Activated CD8-positive, alpha-beta T cell treated with anti-CD3 and anti-CD28 coated beads, Interleukin-2, amount 10 ng/mL, durations not matched to agents 7 days and 5 days (primary cell): ENCODE measurements around the gene EPB42. TPM values are rescaled to one million over a fixed set of nuclear protein-coding genes. Genes with fewer than 3 reads are reported as not detected.

ENCODE experiments used
- ATAC-seq: fragments of 150-1000 bp; cut with Tn5 transposase; one replicate; pipeline ENCODE4 v1.10.0; 2021; ENCODE audit warnings: moderate library complexity
- CTCF ChIA-PET: fragments of 350-600 bp; sonication (Branson Sonifier 250); formaldehyde crosslinking; loops from one replicate; lab custom pipeline; 2021; ENCODE audit warnings: antibody characterized with exemption; lab: Charles Lee
- POLR2A ChIA-PET: fragments of 350-600 bp; sonication (Branson Sonifier 250); formaldehyde crosslinking; loops from one replicate; lab custom pipeline; 2021; ENCODE audit warnings: antibody characterized with exemption; lab: Charles Lee
- DNase-seq: peaks from one replicate; pipeline ENCODE4 v3.0.0-alpha.2; 2020
- H3K27ac Mint-ChIP-seq: one replicate; pipeline ENCODE4 v1.8.0; 2021; ENCODE audit warnings: mild to moderate bottlenecking, mixed read lengths
- H3K27me3 Mint-ChIP-seq: one replicate; pipeline ENCODE4 v1.8.0; 2021; ENCODE audit warnings: low read depth, mixed read lengths
- H3K36me3 Mint-ChIP-seq: one replicate; pipeline ENCODE4 v1.8.0; 2021; ENCODE audit warnings: low read depth, mixed read lengths
- H3K4me1 Mint-ChIP-seq: one replicate; pipeline ENCODE4 v1.8.0; 2021; ENCODE audit warnings: low read depth, mixed read lengths
- H3K4me3 Mint-ChIP-seq: one replicate; pipeline ENCODE4 v1.8.0; 2021; ENCODE audit warnings: mild to moderate bottlenecking, mixed read lengths
- H3K9me3 Mint-ChIP-seq: one replicate; pipeline ENCODE4 v1.8.0; 2022; ENCODE audit warnings: mixed read lengths; ENCODE audit not compliant: insufficient read depth
- total RNA-seq, 2 experiments: library from RNA; stranded (reverse); gene quantifications; one replicate each; pipeline ENCODE4 v1.2.3, GENCODE V29; 2021

The EPB42 gene
- not detected for total RNA-seq

DNA sequence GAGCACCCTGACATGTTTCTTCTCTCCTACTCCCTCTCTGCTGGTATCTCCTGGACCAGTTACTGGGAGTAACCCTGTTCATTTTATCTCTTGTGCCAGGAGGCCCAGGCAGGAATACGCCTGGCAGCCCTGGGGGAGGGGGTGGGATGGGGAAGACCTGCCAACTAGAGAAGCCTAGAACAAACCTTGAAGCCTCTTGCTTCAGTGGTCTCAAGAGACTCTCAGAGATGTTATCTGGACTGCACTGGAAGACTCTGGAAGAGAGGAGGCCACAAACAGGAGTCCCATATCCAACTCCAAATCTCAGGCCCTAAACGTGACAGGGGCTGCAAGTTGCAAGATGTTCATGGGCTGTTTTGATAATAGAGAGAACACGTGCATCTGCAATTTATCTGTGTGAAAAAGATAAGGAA lies at the start of gene EPB42:
EPB42 (minus strand) TSS at position 28 of the 413 bp plus-strand sequence. CDS start 193 bp downstream, outside the sequence.
- DNase-seq (no peak), ATAC-seq (no peak)
- ChIA-PET CTCF (interaction anchor here (6.5 to 13.2 kb wide), 2 partner anchors 48 to 63 kb away, joined by 155 to 274 read pairs; partner anchors contain the start of gene TGM5), POLR2A (no interaction called here)
- Mint-ChIP-seq H3K4me1 (peaks cover 5% of the 10 kb centered on the region), H3K9me3 (no peaks in the 10 kb centered on the region), H3K4me3 (no peak within 1 kb of the TSS), H3K36me3 (no peaks in the 10 kb centered on the region), H3K27me3 (peaks cover 20% of the 10 kb centered on the region), H3K27ac (no peak within 1 kb of the TSS)

DNA sequence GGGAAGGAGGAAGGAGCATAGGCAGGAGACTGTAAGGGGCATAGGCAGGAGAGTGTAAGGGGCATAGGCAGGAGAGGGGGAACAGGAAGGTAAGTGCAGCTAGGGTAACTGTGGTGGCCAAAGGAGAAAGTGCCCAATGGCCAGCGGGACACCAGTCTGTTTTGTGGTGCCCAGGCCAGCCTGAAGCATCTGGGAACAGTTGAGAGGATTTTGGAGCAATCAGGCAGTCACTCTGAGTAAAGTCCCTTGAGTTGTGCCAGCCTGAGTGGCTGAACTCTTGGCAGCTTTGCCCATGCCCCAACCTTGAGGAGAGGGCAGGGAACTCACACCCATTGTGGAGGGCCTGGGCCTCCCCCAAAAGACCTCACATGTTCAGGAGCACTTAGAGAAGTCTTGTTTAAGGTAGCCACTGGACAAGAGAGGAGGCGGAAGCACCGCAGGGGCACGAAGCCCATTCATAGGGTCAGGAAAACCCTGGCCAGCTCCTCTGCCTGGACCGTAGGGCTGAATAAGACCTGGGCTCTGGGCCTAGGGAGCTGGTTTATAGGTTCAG lies 49.4 kb upstream of the EPB42 start:
- POLR2A ChIA-PET = no interaction called here

DNA sequence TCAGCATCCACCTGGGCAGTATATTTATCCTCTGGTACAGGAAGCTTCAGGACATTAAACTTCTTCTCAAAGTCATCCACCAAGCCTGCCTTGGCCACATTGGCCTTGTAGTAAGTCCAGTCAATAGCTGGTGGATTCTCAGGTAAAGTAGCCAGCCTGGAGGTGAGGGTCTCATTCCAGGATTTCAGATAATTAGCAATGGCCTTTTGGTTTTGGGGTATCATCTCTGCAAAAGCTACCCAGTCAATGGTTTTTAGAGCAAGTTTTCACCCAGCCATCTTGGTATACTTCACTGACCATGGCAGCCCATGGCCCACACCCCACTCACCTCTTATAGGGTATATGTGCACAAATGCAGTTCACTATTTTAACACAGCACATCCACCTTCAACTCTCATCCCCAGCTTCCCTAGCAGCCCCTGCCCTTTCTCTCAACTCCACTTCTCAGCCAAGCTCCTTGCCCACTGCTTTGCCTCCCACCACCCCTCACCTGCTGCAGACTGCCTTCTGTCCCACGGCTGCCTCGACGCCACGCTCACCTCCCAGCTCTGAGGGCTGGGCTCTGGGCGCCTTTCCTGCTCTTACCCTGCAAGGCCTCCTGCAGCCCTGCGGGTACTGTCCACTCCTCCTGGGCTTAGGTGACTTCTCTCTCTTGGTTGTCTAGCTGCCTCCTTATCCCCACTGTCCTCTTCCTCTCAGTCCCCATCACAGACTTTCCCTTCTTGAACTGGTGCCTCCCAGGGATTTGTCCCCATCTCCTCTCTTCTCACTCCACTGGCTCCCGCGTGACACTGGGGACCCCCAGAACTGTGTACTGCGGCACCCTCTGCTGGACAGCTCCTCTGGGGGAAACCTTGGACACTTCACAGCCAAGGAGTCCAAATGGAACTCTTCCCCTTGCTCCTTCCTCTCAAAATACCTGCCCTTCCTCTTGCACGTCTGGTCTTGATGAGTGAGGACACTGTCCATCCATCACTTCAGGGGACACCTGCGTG lies 47.6 kb upstream of the EPB42 start:
- POLR2A ChIA-PET = interaction anchor here (0.9 kb wide), 1 partner anchor 15 kb away, joined by 4 read pairs; no protein-coding TSS in a partner anchor
- H3K27ac Mint-ChIP-seq = no peak overlapping the region
- H3K27me3 Mint-ChIP-seq = peaks cover 28% of the 10 kb centered on the region
- H3K36me3 Mint-ChIP-seq = peaks cover 7% of the 10 kb centered on the region
- no peak overlapping the region for H3K4me3 Mint-ChIP-seq
- H3K4me1 Mint-ChIP-seq = peaks cover 22% of the 10 kb centered on the region
- peaks cover 8% of the 10 kb centered on the region for H3K9me3 Mint-ChIP-seq
- ATAC-seq (peak; percentile 59), DNase-seq (peak; percentile 63)
- CTCF ChIA-PET = interaction anchor here (0.8 to 7.0 kb wide), 14 partner anchors 8 to 529 kb away, joined by 3 to 155 read pairs (median 4); no protein-coding TSS in a partner anchor

More for the DNA sequence above, 49.4 kb upstream of the EPB42 start:
- H3K27ac Mint-ChIP-seq = no peak overlapping the region
- peaks cover 7% of the 10 kb centered on the region for H3K36me3 Mint-ChIP-seq
- DNase-seq (no peak), ATAC-seq (no peak)
- CTCF ChIA-PET = interaction anchor here (0.6 to 7.0 kb wide), 5 partner anchors 15 to 272 kb away, joined by 3 to 155 read pairs (median 25); no protein-coding TSS in a partner anchor
- H3K4me3 Mint-ChIP-seq = no peak overlapping the region
- H3K27me3 Mint-ChIP-seq = peaks cover 23% of the 10 kb centered on the region
- H3K9me3 Mint-ChIP-seq = peaks cover 8% of the 10 kb centered on the region
- peaks cover 22% of the 10 kb centered on the region for H3K4me1 Mint-ChIP-seq

DNA sequence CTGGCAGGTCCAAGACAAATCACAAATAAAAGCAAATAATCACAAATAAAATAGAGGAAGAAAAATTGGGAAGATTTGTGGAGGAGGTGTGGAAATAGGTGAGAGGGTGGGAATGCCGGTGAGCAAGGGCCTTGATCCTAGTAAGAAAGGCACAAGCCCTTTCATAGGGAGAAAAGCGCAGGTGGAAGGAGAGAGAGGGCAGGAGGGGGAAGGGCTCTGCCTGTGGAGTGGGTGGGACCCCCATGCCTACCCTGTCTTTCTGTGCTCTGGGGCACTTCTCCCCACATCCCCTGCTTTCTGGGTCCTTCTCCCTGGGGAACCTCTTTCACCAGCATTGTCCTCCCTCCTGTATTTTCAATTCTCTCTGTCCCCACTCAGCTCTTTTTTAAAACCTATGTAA lies 46.6 kb upstream of the EPB42 start:
- Mint-ChIP-seq H3K9me3 (peaks cover 8% of the 10 kb centered on the region), H3K4me3 (no peak overlapping the region), H3K27me3 (peaks cover 33% of the 10 kb centered on the region), H3K4me1 (peaks cover 22% of the 10 kb centered on the region), H3K36me3 (peaks cover 6% of the 10 kb centered on the region), H3K27ac (no peak overlapping the region)
- no peak for ATAC-seq
- CTCF ChIA-PET = interaction anchor here (1.0 to 7.0 kb wide), 12 partner anchors 12 to 528 kb away, joined by 3 to 155 read pairs (median 6); no protein-coding TSS in a partner anchor
- POLR2A ChIA-PET = no interaction called here
- DNase-seq = no peak

DNA sequence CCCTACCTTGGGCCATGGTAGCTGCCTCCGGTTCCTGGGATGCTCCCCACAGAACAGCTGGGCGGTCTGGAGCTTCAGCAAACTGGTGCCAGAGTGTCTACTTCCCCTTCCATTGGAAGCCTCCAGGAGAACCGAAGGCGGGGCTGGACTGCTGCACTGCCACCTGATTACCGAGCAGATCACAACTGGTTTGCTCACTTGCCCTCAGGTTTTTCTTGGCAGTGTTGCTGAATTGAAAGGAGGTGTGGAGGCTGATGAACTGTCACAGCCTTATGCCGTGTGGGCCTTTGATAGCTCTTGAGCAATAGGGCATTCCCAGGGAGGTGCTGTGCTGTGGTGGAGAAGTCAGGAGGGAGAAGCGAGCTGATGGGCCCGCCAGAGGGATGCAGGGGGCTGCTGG lies 46.0 kb upstream of the EPB42 start, which contains the start of gene TGM5:
TGM5 (minus strand) TSS at position 95 of the 400 bp plus-strand sequence; CDS start at position 16, 79 bp downstream.
- POLR2A ChIA-PET = no interaction called here
- no peak for DNase-seq
- Mint-ChIP-seq H3K36me3 (peaks cover under 1% of the 10 kb centered on the region), H3K9me3 (peaks cover 2% of the 10 kb centered on the region), H3K27ac (no peak within 1 kb of the TSS), H3K4me1 (peaks cover 21% of the 10 kb centered on the region), H3K4me3 (no peak within 1 kb of the TSS), H3K27me3 (peaks cover 36% of the 10 kb centered on the region)
- no peak for ATAC-seq
- CTCF ChIA-PET = interaction anchor here (1.0 to 7.0 kb wide), 7 partner anchors 16 to 63 kb away, joined by 3 to 155 read pairs (median 15); no protein-coding TSS in a partner anchor

DNA sequence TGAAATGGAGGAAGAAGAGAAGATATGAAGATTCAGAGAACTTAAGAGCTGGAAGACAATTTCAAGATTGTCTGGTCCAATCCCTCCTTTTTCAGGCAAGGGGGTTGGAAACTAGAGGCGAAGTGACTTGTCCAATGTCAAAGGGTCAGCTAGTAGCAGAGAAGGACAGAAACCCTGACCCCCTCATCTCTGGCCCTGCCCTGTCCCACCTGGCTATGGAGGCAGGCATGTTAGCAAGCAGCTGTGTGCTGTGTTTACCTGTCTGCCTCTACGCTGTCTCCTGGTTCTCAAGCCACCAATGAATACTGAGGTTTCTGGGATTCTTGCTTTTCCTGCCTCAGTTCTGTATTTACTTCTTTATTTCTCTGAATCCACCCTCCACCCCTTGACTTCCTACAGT lies 45.6 kb upstream of the EPB42 start:
- no peak for DNase-seq
- H3K27ac Mint-ChIP-seq = no peak overlapping the region
- H3K27me3 Mint-ChIP-seq = peaks cover 40% of the 10 kb centered on the region
- ChIA-PET POLR2A (interaction anchor here (0.6 kb wide), 2 partner anchors 36 to 194 kb away, joined by 3 read pairs; no protein-coding TSS in a partner anchor), CTCF (interaction anchor here (1.0 to 7.0 kb wide), 6 partner anchors 16 to 62 kb away, joined by 3 to 155 read pairs (median 11); no protein-coding TSS in a partner anchor)
- no peak overlapping the region for H3K4me3 Mint-ChIP-seq
- no peak for ATAC-seq
- H3K9me3 Mint-ChIP-seq = no peaks in the 10 kb centered on the region
- H3K4me1 Mint-ChIP-seq = peaks cover 18% of the 10 kb centered on the region
- H3K36me3 Mint-ChIP-seq = no peaks in the 10 kb centered on the region

DNA sequence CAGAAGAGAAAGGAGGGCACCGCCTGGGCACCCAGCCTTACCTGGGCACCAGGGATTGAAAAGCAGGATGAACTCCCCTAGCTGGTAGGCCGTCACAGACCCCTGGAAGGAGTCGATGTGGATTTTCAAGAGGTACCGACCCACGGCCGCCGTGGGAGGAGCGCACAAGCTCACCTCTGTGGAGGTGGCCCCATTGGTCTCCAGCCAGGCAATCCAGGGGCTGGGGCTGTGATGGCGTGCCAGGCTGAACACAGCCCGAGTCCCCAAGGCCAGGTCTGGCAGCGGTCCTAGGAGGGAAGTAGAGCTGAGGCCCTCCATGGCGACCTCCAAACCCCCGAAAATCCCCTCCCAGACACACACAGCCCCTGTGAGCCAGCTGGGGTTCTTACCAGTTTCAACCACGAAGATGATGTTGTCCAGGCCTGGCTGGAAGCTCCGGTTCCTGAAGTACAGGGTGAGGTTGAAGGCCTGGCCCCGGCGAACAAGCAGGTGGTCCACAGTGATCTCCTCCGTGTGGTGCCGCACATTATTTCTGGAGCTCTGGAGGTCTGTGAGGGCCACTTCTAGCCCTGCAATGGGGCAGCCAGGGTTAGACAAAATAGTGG lies 39.3 kb upstream of the EPB42 start:
- ATAC-seq (no peak), DNase-seq (no peak)
- ChIA-PET CTCF (interaction anchor here (1.5 kb wide), 1 partner anchor 35 kb away, joined by 4 read pairs; no protein-coding TSS in a partner anchor), POLR2A (no interaction called here)
- Mint-ChIP-seq H3K4me3 (no peak overlapping the region), H3K4me1 (no peaks in the 10 kb centered on the region), H3K27ac (no peak overlapping the region), H3K9me3 (no peaks in the 10 kb centered on the region), H3K27me3 (peaks cover 22% of the 10 kb centered on the region), H3K36me3 (no peaks in the 10 kb centered on the region)

DNA sequence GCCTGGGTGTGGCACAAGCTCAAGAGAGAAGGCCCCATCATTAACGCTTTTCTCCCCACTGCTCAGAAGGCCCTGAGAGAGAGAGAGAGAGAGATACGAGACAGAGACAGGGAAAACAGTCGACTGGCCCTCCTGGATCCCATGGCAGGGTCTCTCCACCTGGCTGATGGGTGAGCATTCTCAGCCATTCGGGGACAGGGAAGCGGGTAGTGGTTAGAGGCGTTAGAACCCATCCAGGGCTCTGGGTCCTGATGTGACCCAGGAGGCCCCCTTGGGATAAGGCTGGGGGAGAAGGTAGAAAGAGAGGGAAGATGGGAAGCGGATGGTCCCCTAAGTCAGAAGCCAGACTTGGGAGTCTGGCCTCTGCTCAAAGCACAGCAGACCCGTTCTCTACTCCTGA lies 38.0 kb upstream of the EPB42 start:
- Mint-ChIP-seq H3K9me3 (no peaks in the 10 kb centered on the region), H3K27me3 (peaks cover 20% of the 10 kb centered on the region), H3K36me3 (no peaks in the 10 kb centered on the region), H3K4me1 (peaks cover 9% of the 10 kb centered on the region), H3K27ac (no peak overlapping the region), H3K4me3 (no peak overlapping the region)
- no peak for ATAC-seq
- ChIA-PET POLR2A (no interaction called here), CTCF (no interaction called here)
- no peak for DNase-seq

DNA sequence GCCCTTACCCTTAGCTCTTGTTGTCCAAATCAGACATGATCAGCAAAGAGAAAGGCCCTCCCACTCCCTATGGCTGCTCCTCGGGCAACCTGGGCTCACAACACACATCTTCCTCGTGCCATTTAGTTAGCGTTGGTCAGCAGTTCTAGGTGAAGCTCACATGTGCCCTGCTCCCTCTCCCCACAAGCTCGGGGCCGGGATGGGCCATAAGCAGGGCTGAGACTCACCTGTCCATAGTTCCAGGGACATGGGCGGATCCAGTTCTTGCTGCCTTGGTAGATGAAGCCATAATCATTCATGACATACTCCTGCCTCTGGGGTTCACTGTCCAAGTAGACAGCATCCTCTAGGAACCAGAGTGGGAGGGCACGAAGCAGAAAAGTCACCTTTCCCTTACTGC lies 35.5 kb upstream of the EPB42 start:
- ChIA-PET CTCF (interaction anchor here (2.2 kb wide), 1 partner anchor 31 kb away, joined by 6 read pairs; no protein-coding TSS in a partner anchor), POLR2A (no interaction called here)
- ATAC-seq = no peak
- Mint-ChIP-seq H3K9me3 (no peaks in the 10 kb centered on the region), H3K27ac (no peak overlapping the region), H3K27me3 (peaks cover 5% of the 10 kb centered on the region), H3K4me1 (peaks cover 30% of the 10 kb centered on the region), H3K4me3 (no peak overlapping the region), H3K36me3 (no peaks in the 10 kb centered on the region)
- no peak for DNase-seq

DNA sequence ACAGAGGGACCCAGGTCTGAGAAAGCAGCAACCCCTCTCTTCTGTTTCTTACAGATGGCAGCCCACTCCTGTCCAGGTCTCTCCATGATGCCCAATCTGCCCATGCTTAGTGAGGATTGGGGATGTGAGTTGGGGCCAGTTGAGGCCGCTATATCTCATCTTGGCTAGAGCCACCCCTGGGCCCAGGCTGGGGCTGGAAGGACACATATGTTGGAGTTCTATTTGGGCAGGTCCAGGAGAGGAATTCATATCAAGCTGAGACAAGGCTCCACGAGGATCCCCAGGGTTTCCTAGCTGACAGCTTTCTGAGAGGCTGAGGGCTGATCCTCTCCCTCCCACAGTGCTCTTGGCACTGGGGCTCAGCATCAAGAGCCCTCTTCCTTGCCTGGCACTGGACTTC lies 34.6 kb upstream of the EPB42 start:
- Mint-ChIP-seq H3K4me1 (peaks cover 40% of the 10 kb centered on the region), H3K36me3 (peaks cover 6% of the 10 kb centered on the region)
- no peak for ATAC-seq

More for the DNA sequence above, 34.6 kb upstream of the EPB42 start:
- DNase-seq = no peak
- Mint-ChIP-seq H3K4me3 (no peak overlapping the region), H3K9me3 (no peaks in the 10 kb centered on the region), H3K27me3 (peaks cover 4% of the 10 kb centered on the region), H3K27ac (no peak overlapping the region)
- ChIA-PET POLR2A (no interaction called here), CTCF (interaction anchor here (0.7 to 2.7 kb wide), 3 partner anchors 12 to 52 kb away, joined by 3 to 26 read pairs (median 5); no protein-coding TSS in a partner anchor)
